GM19351 (cell line): ENCODE data around the gene PRRC2B.

Source experiments
- ATAC-seq: cut with Tn5 transposase; IDR thresholded peaks from one replicate; pipeline ENCODE4 v1.9.1; 2021; ENCODE audit warnings: mild to moderate bottlenecking, moderate library complexity; ENCODE audit not compliant: unreplicated experiment

Gene PRRC2B

GRCh38 chr9:131484560-131485185 is 90.8 kb downstream of the PRRC2B start:
- no peak for ATAC-seq

- ATAC-seq: no peak
Observed at GRCh38 chr9:131485206-131485605, 91.3 kb downstream of the PRRC2B start.

DNA sequence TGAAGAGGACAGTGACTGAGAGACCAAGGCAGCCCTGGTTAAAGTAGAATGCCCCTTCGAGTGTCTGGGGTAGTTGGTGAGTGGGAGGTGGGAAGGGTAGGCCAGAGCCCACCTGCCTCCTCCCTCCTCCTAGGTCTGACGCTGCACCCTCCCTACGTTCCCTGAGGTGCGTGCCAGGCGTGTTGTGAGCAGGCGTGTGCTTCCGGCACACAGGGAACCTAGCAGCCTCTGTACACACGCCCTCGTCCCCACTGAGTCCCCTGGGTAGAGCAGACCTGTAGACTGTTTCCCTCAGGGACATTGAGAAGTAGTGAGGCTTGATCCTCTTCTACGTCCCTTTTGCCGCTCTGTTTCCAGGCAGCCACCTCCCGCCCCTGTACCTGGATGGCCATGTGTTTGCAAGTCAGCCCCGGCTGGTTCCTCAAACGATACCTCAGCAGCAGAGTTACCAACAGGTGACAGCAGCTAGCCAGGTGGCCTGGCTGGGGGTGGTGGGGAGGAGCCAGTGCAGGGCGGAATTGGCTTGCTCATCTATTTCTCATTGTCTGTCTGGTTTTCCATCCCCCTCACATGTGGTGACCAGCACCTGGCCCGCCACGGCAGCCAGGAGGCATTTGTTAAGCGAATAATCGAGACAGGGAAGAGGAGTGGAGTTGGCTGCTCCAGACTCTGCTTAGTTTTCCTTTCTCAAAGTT is 92.0 kb downstream of the PRRC2B start:
- no peak for ATAC-seq

GRCh38 chr9:131487001-131487400 is 93.1 kb downstream of the PRRC2B start:
- no peak for ATAC-seq

DNA sequence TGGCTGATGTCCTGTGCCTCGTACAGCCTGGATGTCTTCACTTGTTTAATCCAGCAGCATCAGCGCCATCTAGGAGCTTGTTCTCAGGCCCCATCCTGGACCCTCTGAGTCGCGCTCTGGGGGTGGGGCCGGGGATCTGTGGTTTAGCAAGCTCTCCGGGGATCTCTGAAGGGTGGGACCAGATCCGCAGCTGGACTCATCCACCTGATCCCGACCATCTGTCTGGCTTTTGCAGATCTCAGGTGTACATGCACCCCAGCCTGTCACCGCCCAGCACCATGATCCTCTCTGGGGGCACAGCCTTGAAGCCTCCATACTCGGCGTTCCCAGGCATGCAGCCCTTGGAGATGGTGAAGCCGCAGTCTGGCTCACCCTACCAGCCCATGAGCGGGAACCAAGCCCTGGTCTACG is 93.7 kb downstream of the PRRC2B start:
- ATAC-seq: no peak

GRCh38 chr9:131490514-131490913 is 96.6 kb downstream of the PRRC2B start:
- no peak for ATAC-seq

GRCh38 chr9:131491001-131491710 is 97.3 kb downstream of the PRRC2B start:
- ATAC-seq: no peak

GRCh38 chr9:131492070-131492469 is 98.2 kb downstream of the PRRC2B start:
- ATAC-seq: no peak

DNA sequence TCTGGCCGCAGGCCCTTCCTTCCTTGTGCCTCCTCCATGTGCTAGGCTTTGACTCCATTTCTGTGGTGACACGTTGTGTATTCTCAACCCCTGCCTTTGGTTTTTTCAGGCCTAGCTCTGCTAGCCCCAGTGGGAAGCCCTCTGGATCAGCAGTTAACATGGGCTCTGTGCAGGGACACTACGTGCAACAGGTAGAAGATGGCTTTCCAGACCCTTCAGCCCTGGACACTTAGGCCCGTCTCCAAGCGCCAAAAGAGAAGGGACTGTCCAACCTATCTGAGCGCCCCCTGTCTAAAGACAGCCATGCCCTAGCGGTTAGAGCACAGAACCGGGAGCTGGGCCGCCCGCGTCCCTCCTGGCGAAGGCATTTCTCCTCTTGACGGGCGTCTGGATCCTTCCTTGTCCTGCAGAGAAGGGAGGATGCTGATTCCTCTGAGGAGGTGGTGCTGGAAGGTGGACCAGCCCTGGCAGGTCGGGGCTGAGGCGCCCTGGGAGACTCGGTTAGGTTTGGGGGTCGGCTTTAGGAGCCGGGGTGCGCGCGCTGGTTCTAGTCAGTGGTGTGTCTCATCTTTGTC is 100.5 kb downstream of the PRRC2B start:
- no peak for ATAC-seq

GRCh38 chr9:131495785-131496184 is 101.9 kb downstream of the PRRC2B start:
- no peak for ATAC-seq

DNA sequence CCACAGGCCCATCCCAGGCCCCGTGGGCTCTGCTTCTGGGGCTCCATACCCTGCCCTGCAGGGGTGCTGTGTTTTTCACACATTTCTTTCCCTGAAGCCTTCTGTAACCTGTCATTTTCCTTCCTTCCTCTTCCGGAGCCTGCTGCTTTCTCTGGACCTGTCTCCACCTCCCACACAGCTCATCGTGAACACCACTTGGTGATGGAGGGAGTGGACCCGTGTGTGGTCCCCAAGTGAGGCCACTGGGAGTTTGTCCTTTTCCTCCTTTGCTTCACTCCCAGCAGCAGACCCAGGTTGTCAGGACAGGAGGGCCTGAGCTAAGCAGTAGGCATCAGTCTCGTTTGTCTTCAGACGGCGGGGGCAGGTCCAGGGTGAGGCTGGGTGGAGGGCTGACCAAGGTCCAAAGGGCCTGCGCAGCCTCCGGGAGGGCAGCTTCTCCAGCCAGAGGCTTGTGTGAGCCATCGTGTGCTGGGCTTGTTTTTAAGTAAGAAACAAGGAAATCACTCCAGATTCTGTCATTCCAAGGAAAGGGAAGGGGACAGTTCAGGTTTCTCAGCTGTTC is 103.0 kb downstream of the PRRC2B start:
- no peak for ATAC-seq

GRCh38 chr9:131499254-131499767 is 105.4 kb downstream of the PRRC2B start:
- no peak for ATAC-seq

GRCh38 chr9:131500377-131500776 is 106.5 kb downstream of the PRRC2B start:
- no peak for ATAC-seq

DNA sequence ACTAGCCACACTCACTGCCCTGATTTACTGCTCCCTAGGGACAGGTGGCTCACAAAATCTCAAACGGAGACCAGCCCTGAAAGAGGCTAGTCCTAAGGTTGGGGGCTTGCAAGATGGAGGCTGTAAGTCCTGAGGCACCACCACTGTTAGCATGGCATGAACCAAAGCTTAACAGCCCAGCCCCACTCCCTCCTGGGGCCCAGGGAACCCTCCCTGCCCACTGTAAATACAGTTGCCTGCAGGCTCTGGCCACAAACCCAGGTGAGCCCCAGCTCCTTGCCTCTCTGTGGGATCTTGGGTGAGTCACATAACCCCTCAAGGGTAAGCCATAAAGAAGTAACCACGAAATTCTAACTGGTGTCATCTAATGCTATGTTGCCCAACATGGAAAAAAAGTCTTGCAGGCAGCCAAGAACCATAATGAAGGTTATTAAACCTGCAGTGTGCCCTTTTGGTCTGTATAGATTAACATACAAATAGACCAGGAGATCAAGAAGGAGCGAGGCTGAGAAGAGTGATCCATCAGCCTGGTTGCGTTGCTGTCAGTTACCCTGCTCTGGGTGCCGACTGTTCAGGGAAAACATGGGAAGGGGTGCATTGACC is 107.2 kb downstream of the PRRC2B start:
- ATAC-seq: no peak

- peak; percentile 81 for ATAC-seq
Observed at GRCh38 chr9:131502781-131503625, 109.1 kb downstream of the PRRC2B start, which contains the start of gene POMT1. POMT1 (plus strand) TSS chr9:131502918; CDS start chr9:131504219, 1,301 bp downstream.

GRCh38 chr9:131503626-131504465 is 110.0 kb downstream of the PRRC2B start:
- no peak for ATAC-seq

GRCh38 chr9:131505012-131505411 is 111.1 kb downstream of the PRRC2B start:
- no peak for ATAC-seq

DNA sequence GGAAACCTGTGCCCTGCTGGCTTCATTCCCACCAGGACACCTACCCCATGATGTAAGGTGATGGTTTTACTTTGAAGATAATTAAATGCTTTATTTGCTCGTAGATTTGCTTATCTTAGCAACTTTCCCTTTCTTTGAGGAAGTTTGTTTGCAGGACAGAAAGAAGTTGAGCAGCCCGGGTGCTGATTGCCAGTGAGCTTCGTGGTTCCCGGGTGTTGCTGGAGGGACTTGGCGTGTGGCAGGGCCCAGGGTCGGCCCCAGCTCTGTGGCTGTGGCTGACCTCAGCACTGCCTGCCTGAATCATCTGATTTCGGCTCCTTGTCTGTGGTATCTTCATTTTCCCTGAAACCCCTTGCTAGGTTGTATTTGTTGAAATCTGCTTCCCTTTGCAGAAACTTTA is 117.5 kb downstream of the PRRC2B start:
- ATAC-seq: no peak

DNA sequence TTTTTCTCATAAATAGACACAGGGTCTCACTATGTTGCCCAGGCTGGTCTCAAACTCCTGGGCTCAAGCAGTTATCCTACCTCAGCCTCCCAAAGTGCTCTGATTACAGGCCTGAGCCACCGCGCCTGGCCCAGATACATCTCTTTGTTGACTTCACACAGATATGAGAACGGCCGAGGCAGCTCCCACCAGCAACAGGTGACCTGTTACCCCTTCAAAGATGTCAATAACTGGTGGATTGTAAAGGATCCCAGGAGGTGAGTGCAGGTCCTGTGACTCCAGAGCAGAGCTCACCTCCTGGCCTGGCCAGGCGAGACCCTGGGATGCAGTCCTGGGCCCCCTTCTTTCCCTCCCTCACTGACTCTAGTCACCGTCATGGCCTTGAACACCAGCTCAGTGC is 118.0 kb downstream of the PRRC2B start:
- no peak for ATAC-seq
